K562 (cell line): ENCODE data around the gene PPM1E. TPM values are rescaled to one million over a fixed set of nuclear protein-coding genes. Genes with fewer than 3 reads are reported as not detected.
A peak's percentile ranks its signal among the peaks of the same experiment; 100 is the strongest.

Experiments used
- BHLHE40 ChIP-seq: IDR thresholded peaks from 2 replicates; pipeline ENCODE4 v1.6.1; 2011; ENCODE audit warnings: low read length, improper control_type of control experiment
- BMI1 ChIP-seq: fragments of 150-350 bp; IDR thresholded peaks from 2 replicates; pipeline ENCODE4 v1.6.1; 2014; ENCODE audit warnings: low read length
- DPF2 ChIP-seq: fragments of 450-650 bp; IDR thresholded peaks from 2 replicates; pipeline ENCODE4 v1.6.1; 2016
- ELK1 ChIP-seq: sonication (generic); formaldehyde crosslinking; IDR thresholded peaks from 2 replicates; pipeline ENCODE4 v1.8.1; 2022; ENCODE audit warnings: missing genetic modification reagents
- ETV5 ChIP-seq: sonication (generic); formaldehyde crosslinking; IDR thresholded peaks from 2 replicates; pipeline ENCODE4 v1.4.0; 2020; ENCODE audit warnings: low read depth, mild to moderate bottlenecking, missing genetic modification reagents
- MAFG ChIP-seq: fragments of 450-650 bp; conservative IDR thresholded peaks from 2 replicates; pipeline ENCODE4 v1.6.1; 2016; ENCODE audit warnings: missing genetic modification characterization, missing compliant biosample characterization
- MLLT1 ChIP-seq, 2 experiments: fragments of 450-650 bp; IDR thresholded peaks; 2 replicates each; pipeline ENCODE4 v1.6.1; 2016
- PML ChIP-seq: IDR thresholded peaks from 2 replicates; pipeline ENCODE4 v1.6.1; 2012; ENCODE audit warnings: low read length, inconsistent platforms
- SNAPC5 ChIP-seq: fragments of 250-450 bp; sonication (Bioruptor Pico); IDR thresholded peaks from 2 replicates; pipeline ENCODE4 v1.8.0; 2021; ENCODE audit warnings: moderate library complexity, mild to moderate bottlenecking, inconsistent platforms
- SUPT5H ChIP-seq: fragments of 450-650 bp; IDR thresholded peaks from 2 replicates; pipeline ENCODE4 v1.6.1; 2016
- XRCC5 ChIP-seq: fragments of 200-400 bp; formaldehyde crosslinking; IDR thresholded peaks from 2 replicates; pipeline ENCODE4 v1.6.1; 2017; ENCODE audit warnings: low read depth, mild to moderate bottlenecking, low read length
- ZNF197 ChIP-seq: fragments of 200-800 bp; sonication (Bioruptor generic); IDR thresholded peaks from 2 replicates; pipeline ENCODE4 v1.6.1; 2016; ENCODE audit warnings: low read depth, missing genetic modification characterization, missing compliant biosample characterization
- polyA plus RNA-seq, 8 experiments: library from polyadenylated mRNA; depleted of rRNA in 4 of 8; stranded (reverse) in 5 of 8; unstranded in 3 of 8; fragments of >200 nt; fragmentation: Nextera tagmentation in 2 of 8; fragmentation: Illumina TruSeq in 1 of 8; extraction: Ambion mirVana in 2 of 8; extraction: Trizol in 1 of 8; gene quantifications; 2 replicates each; pipeline versions ENCODE4 v1.2.1 to v1.2.3, GENCODE V29; 2011 to 2014; ENCODE audit warnings: inconsistent platforms in 1 of 8, missing spikeins in 1 of 8
- total RNA-seq, 7 experiments: library from RNA; depleted of rRNA in 6 of 7; stranded (reverse); fragments of >200 nt in 6 of 7; fragmentation: Illumina TruSeq in 2 of 7; extraction: Trizol in 2 of 7; gene quantifications; 2 replicates each; pipeline versions ENCODE4 v1.2.1 to v1.2.3, GENCODE V29; 2011 to 2021; ENCODE audit warnings: low replicate concordance in 1 of 7
- TF ChIP-seq, protein P1 (sequence below): sonication (generic); formaldehyde crosslinking; IDR thresholded peaks from 2 replicates; pipeline ENCODE4 v1.8.1; 2023; ENCODE audit warnings: mild to moderate bottlenecking, missing genetic modification reagents, moderate library complexity
- TF ChIP-seq, protein P2 (sequence below), 2 experiments: fragments of 200-800 bp in 1 of 2; sonication (Bioruptor generic) in 1 of 2; sonication (generic) in 1 of 2; formaldehyde crosslinking in 1 of 2; IDR thresholded peaks in 1 of 2; conservative IDR thresholded peaks in 1 of 2; 2 replicates each; pipeline versions ENCODE4 v1.5.0 to v1.6.1; 2016 to 2020; ENCODE audit warnings: missing compliant biosample characterization in 1 of 2, missing genetic modification characterization in 1 of 2, missing genetic modification reagents in 1 of 2
- TF ChIP-seq, protein P3 (sequence below), 2 experiments: IDR thresholded peaks; 2 replicates each; pipeline ENCODE4 v1.6.1; 2012; ENCODE audit warnings: improper control_type of control experiment in 2 of 2, low read depth in 2 of 2, low read length in 2 of 2, borderline replicate concordance in 1 of 2
- TF ChIP-seq, protein P4 (sequence below), 3 experiments: fragments of 200-800 bp in 1 of 3; sonication (Bioruptor generic) in 1 of 3; sonication (generic) in 1 of 3; formaldehyde crosslinking in 1 of 3; IDR thresholded peaks; 2 replicates each; pipeline versions ENCODE4 v1.6.1 to v1.8.0; 2016 to 2022; ENCODE audit warnings: mild to moderate bottlenecking in 2 of 3, missing compliant biosample characterization in 2 of 3, missing genetic modification characterization in 2 of 3, missing genetic modification reagents in 1 of 3

The PPM1E gene
- total and polyA plus RNA-seq, 9 of the 15 experiments (the other 6 are each of a cell fraction or from before 2014, with no cell fraction given): 1.0 to 5.7 (median 4.7) TPM

DNA sequence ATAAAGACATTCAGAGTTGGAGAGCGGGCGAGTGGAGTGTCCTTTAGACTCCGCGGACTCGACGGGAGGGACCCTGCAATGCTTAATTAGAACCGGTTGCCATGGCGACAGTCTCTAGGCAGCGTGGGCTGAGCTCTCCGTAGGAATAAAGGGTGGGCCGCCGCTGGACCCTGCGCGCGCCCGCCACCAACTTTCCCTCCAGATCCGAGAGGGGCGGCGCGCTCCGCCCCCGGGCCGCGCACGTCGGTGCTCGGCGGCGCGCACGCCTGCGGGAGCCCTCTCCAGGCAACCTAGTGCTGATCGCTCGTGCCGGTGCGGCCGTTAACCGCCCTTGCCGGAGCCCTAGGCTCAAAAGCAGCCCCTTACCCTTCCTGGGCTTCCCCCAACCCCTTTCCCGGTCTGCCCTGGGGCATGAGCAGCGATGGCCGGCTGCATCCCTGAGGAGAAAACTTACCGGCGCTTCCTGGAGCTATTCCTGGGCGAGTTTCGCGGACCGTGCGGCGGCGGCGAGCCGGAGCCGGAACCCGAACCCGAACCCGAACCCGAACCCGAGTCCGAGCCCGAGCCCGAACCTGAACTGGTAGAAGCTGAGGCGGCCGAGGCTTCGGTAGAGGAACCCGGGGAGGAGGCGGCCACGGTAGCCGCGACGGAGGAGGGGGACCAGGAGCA lies at the start of gene PPM1E (continued):
- TF ChIP-seq, protein P1, sequence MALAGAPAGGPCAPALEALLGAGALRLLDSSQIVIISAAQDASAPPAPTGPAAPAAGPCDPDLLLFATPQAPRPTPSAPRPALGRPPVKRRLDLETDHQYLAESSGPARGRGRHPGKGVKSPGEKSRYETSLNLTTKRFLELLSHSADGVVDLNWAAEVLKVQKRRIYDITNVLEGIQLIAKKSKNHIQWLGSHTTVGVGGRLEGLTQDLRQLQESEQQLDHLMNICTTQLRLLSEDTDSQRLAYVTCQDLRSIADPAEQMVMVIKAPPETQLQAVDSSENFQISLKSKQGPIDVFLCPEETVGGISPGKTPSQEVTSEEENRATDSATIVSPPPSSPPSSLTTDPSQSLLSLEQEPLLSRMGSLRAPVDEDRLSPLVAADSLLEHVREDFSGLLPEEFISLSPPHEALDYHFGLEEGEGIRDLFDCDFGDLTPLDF: peak; percentile 49; the same call in 1 of the 2 replicates
- TF ChIP-seq, protein P2, sequence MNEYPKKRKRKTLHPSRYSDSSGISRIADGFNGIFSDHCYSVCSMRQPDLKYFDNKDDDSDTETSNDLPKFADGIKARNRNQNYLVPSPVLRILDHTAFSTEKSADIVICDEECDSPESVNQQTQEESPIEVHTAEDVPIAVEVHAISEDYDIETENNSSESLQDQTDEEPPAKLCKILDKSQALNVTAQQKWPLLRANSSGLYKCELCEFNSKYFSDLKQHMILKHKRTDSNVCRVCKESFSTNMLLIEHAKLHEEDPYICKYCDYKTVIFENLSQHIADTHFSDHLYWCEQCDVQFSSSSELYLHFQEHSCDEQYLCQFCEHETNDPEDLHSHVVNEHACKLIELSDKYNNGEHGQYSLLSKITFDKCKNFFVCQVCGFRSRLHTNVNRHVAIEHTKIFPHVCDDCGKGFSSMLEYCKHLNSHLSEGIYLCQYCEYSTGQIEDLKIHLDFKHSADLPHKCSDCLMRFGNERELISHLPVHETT (CRISPR knock-in tag; conservative IDR thresholded peaks at IDR 0.05 in 1 of 2, IDR thresholded peaks at IDR 0.05 in 1 of 2): peak in 1 of 2 experiments; percentile 64; a peak in 2 of 4 replicates
- TF ChIP-seq ZNF197 (CRISPR knock-in tag) (peak; percentile 92), BMI1 (peak; percentile 73; the same call in 1 of the 2 replicates), SUPT5H (no peak), BHLHE40 (peak; percentile 84), ELK1 (CRISPR knock-in tag) (no peak), XRCC5 (no peak), DPF2 (no peak), PML (no peak), SNAPC5 (no peak), MLLT1 (IDR thresholded peaks at IDR 0.05) (no peak), ETV5 (0 out of 2 replicates have a peak, but pooled peaks have one; percentile 47), MAFG (tag) (no peak)
- TF ChIP-seq, protein P3, sequence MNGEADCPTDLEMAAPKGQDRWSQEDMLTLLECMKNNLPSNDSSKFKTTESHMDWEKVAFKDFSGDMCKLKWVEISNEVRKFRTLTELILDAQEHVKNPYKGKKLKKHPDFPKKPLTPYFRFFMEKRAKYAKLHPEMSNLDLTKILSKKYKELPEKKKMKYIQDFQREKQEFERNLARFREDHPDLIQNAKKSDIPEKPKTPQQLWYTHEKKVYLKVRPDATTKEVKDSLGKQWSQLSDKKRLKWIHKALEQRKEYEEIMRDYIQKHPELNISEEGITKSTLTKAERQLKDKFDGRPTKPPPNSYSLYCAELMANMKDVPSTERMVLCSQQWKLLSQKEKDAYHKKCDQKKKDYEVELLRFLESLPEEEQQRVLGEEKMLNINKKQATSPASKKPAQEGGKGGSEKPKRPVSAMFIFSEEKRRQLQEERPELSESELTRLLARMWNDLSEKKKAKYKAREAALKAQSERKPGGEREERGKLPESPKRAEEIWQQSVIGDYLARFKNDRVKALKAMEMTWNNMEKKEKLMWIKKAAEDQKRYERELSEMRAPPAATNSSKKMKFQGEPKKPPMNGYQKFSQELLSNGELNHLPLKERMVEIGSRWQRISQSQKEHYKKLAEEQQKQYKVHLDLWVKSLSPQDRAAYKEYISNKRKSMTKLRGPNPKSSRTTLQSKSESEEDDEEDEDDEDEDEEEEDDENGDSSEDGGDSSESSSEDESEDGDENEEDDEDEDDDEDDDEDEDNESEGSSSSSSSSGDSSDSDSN (IDR thresholded peaks at IDR 0.05; ENCODE audit: borderline replicate concordance in 1 of 2, low read depth in 2 of 2, low read length in 2 of 2): peak in 1 of 2 experiments; percentile 10; a peak in 1 of 4 replicates
- TF ChIP-seq, protein P4, sequence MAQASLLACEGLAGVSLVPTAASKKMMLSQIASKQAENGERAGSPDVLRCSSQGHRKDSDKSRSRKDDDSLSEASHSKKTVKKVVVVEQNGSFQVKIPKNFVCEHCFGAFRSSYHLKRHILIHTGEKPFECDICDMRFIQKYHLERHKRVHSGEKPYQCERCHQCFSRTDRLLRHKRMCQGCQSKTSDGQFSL (CRISPR knock-in tag; IDR thresholded peaks at IDR 0.05): no peak
- TF ChIP-seq, protein P4 (tag; IDR thresholded peaks at IDR 0.05): no peak
